IPS-20b (cell line): Measurements from ENCODE around the gene XPO6.

Experiments used
- H3K27ac ChIP-seq: one replicate; pipeline ENCODE4 v1.5.1; 2013; ENCODE audit warnings: low read length
- H3K27me3 ChIP-seq: 2 replicates; pipeline ENCODE4 v1.6.1; 2013; ENCODE audit warnings: mild to moderate bottlenecking, low read length, inconsistent platforms; ENCODE audit not compliant: insufficient read depth
- H3K36me3 ChIP-seq: 2 replicates; pipeline ENCODE4 v1.6.1; 2013; ENCODE audit warnings: low read depth, mild to moderate bottlenecking, inconsistent platforms, low read length, moderate library complexity; ENCODE audit not compliant: insufficient read depth
- H3K4me1 ChIP-seq: 2 replicates; pipeline ENCODE4 v1.6.1; 2013; ENCODE audit warnings: mild to moderate bottlenecking, control low read depth, inconsistent platforms, low read length, moderate library complexity; ENCODE audit not compliant: insufficient read depth
- H3K4me3 ChIP-seq: 2 replicates; pipeline ENCODE4 v1.5.1; 2013; ENCODE audit warnings: mild to moderate bottlenecking, low read length, inconsistent platforms
- H3K9ac ChIP-seq: 2 replicates; pipeline ENCODE4 v1.6.1; 2013; ENCODE audit warnings: low read depth, mild to moderate bottlenecking, inconsistent platforms, low read length, moderate library complexity
- H3K9me3 ChIP-seq: 2 replicates; pipeline ENCODE4 v1.6.1; 2013; ENCODE audit warnings: mild to moderate bottlenecking, low read depth, low read length, inconsistent platforms; ENCODE audit not compliant: insufficient read depth

The XPO6 gene

DNA sequence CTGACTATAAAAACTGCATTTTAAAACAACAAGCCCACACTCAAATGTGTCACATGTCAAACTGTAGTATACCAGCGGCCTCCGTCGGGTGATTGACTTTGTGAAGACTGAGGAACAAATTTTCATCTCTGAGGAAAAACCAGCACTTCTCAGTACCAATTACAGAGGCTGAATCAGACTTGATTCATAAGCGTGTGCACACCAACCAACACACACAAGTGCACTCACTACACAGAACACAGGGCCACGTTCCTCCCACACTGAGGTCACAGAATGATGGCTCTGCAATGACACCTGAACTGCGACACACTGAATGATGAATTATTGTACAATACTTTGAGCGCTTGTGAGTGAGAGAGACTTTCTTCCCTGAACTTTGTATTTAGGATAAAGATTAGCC, 29.6 kb downstream of the XPO6 start:
- Histone ChIP-seq H3K27me3 (no peaks in the 10 kb centered on the region), H3K36me3 (peaks cover 20% of the 10 kb centered on the region), H3K4me3 (no peak overlapping the region), H3K9me3 (no peaks in the 10 kb centered on the region), H3K27ac (no peak overlapping the region), H3K4me1 (peaks cover 4% of the 10 kb centered on the region; the same call in 1 of the 2 replicates), H3K9ac (no peak overlapping the region)

DNA sequence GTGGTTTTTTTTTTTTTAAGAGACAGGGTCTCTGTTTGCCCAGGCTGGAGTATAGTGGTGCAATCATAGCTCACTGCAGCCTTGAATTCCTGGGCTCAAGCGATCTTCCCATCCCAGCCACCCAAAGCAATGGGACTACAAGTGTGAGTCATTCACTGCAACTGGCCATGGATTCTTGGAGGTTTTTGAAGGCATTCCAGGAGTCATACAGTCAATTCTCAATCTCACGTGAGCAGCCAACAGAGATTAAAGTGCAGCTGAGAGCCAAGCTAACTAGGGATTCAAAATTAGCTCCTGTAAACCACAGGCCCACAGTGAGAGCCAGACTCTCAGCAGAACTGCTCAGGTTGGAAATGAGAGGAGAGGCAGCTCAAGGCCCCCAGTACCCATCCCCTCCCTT, 30.2 kb downstream of the XPO6 start:
- peaks cover 4% of the 10 kb centered on the region; the same call in 1 of the 2 replicates for H3K4me1 ChIP-seq
- 0 out of 2 replicates have a peak overlapping the region, but pooled peaks have one; percentile 25 for H3K9ac ChIP-seq
- H3K36me3 ChIP-seq, result peaks cover 24% of the 10 kb centered on the region
- H3K4me3 ChIP-seq, result no peak overlapping the region
- no peaks in the 10 kb centered on the region for H3K27me3 ChIP-seq
- no peaks in the 10 kb centered on the region for H3K9me3 ChIP-seq
- H3K27ac ChIP-seq, result no peak overlapping the region

DNA sequence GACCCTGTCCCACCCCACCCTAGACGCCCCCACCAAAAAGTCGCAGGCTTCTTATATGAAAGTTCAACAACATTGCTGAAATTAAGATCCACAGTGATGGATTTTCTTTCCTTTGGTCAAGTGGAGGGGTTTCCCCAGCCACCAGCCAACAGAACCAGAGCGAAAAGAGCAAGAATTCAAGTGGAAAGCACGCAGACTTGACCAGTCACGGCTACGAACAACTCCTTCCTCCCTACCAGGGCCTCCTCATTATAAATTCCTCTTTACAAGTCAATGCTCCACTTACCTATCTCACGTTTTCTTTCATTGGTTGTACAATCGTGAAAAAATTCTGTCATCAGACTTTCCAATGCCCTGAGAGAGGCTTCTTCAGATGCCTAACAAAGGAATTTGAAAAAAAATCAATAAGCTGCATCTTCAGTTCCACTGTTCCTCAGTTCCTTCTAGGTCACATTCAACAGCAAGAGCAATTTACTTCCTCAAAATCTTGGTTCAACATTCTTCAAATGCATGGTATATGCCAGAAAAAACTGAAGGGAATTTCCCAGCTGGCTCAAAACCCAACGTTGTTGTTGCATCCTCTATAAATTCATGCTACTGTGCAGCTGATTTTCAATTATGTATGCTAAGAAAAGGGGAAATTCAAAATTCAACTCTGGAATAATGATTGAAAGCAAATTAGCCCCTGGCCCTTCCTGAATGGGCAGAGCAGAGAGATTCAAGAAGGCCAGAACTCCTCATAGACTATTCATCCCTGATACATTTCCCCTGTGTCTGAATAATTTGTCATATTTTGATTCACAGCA, 30.9 kb downstream of the XPO6 start:
- no peaks in the 10 kb centered on the region for H3K9me3 ChIP-seq
- no peak overlapping the region for H3K27ac ChIP-seq
- no peak overlapping the region for H3K9ac ChIP-seq
- H3K36me3 ChIP-seq, result peaks cover 29% of the 10 kb centered on the region
- H3K4me3 ChIP-seq, result no peak overlapping the region
- peaks cover 4% of the 10 kb centered on the region; the same call in 1 of the 2 replicates for H3K4me1 ChIP-seq
- no peaks in the 10 kb centered on the region for H3K27me3 ChIP-seq

DNA sequence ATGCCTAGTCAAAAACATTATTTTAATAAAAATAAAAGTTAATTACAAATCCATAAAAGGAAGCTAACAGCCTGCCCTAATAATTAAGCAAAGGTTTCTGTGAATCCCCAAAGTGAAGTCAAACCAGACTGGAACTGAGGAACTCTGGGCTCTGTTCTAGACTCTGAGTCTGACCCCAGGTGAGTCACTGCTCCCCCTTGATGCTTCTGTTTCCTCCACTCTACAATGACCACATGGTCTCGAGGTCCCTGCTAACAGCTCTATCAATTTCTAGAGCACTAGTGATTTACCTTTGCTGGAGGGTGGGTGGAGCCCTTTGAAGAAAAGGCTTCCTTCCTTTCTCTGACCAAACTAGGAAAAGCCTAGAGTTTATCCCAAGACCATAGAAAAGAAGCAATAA, 32.4 kb downstream of the XPO6 start:
- Histone ChIP-seq H3K27ac (no peak overlapping the region), H3K36me3 (peaks cover 44% of the 10 kb centered on the region), H3K4me1 (peaks cover 4% of the 10 kb centered on the region; the same call in 1 of the 2 replicates), H3K4me3 (no peak overlapping the region), H3K9ac (no peak overlapping the region), H3K9me3 (no peaks in the 10 kb centered on the region), H3K27me3 (no peaks in the 10 kb centered on the region)

DNA sequence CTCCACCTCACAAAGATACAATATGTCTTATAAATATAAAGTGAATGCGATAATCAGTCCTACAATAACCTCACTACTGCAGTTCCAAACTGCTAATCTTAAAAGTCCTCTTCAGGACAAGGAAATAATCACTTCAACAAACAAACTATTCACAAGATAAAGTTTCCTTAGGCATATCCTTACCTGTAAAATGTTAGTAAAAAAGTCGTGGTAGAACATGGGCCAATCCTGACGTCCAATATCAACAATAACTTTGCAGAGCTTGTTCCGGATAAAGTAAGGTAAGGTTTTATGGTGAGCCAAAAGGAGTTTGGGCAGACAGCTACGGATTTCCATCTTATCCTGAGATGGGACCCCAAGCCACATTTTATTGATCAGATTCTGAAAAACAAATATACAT, 36.0 kb downstream of the XPO6 start:
- H3K27ac ChIP-seq, result no peak overlapping the region
- no peak overlapping the region for H3K4me3 ChIP-seq
- H3K4me1 ChIP-seq, result no peaks in the 10 kb centered on the region
- H3K27me3 ChIP-seq, result no peaks in the 10 kb centered on the region
- H3K9me3 ChIP-seq, result no peaks in the 10 kb centered on the region
- H3K9ac ChIP-seq, result no peak overlapping the region
- H3K36me3 ChIP-seq, result peaks cover 73% of the 10 kb centered on the region

DNA sequence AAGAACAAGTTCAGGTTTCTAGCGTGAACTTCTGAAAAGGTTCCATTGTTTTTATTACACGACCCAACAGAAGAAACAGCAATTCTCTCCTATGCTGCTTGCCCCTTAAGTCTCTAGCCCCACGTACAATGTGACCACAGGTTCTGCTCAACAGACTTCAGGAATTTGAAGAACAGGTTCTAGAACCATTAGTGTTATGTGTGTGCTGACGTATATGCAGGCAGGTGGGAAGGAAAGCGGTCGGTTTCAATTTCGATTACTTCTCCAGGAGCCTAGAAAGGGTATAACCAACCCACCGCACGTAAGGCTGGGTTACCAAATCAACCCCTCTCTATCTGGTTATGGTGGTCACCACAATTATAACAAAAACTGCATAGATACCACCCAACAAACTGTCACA, 39.4 kb downstream of the XPO6 start:
- Histone ChIP-seq H3K9ac (no peak overlapping the region), H3K36me3 (peaks cover 90% of the 10 kb centered on the region), H3K4me3 (no peak overlapping the region), H3K9me3 (no peaks in the 10 kb centered on the region), H3K27ac (no peak overlapping the region), H3K4me1 (no peaks in the 10 kb centered on the region), H3K27me3 (no peaks in the 10 kb centered on the region)

DNA sequence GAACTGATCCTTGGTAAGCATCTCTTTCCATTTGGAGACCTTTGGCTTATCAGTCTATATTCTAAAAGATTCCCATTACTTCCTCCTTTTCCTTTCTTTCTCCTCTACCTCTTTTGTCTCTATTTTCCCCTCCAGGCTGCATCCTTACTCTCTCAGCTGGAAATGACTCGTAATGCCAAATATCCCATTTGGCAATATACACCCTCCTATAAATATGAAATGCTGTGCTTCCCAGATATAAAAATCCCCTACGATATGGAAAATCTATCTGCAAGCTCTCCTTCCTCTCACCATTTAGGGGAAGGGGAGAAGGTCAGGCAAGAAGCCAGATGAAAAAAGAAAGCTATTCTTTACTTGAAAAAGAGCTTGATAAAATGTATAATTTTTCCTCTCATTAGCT, 39.9 kb downstream of the XPO6 start:
- Histone ChIP-seq H3K9ac (no peak overlapping the region), H3K27me3 (no peaks in the 10 kb centered on the region), H3K4me1 (no peaks in the 10 kb centered on the region), H3K27ac (no peak overlapping the region), H3K36me3 (peaks cover 90% of the 10 kb centered on the region), H3K4me3 (no peak overlapping the region), H3K9me3 (no peaks in the 10 kb centered on the region)

DNA sequence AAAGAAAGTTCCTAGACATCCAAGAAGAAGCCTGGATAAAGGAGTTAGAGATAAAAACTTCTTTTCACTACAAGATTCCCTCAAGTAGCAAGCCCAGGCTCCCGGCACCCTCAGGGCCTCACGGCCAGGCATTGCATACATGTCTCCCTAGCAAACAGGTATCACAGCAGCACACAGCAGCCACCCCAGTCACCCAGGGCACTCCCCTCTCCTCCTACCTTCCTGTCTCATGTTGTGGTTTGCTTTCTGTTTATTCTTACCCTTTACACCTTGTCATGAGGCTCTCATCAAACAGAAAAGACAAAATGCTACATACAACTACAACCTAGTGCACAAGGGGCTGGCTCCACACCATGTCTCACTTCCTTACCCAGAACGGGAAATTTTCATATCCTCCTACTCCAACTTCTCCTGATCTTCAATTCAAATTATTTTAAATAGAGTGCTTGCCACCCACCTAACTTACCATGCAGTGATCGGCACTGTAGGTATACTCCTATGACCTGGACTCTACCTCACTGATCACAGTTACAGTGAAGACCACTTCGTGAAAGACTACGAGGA, 42.7 kb downstream of the XPO6 start:
- Histone ChIP-seq H3K9ac (no peak overlapping the region), H3K4me3 (no peak overlapping the region), H3K4me1 (no peaks in the 10 kb centered on the region)

DNA sequence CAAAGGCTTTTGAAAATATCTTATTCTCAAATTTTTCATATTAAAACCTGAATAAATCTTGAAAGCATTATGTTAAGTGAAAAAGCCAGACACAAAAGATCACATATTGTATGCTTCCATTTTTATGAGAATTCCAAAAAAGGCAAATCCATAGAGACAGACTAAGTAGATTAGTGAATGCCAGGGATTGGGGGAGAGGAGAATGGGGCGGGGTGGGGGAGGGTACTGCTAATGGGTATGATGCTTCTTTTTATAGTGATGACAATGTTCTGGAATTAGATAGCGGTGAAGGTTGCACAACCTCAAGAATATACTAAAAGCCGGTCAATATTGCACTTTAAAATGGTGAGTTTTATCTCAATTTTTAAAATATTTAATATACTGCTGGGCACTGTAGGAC, 44.0 kb downstream of the XPO6 start:
- H3K4me3 ChIP-seq, result no peak overlapping the region
- H3K27ac ChIP-seq, result no peak overlapping the region
- H3K4me1 ChIP-seq, result no peaks in the 10 kb centered on the region
- H3K36me3 ChIP-seq, result peaks cover 86% of the 10 kb centered on the region
- no peaks in the 10 kb centered on the region for H3K27me3 ChIP-seq
- no peaks in the 10 kb centered on the region for H3K9me3 ChIP-seq
- H3K9ac ChIP-seq, result no peak overlapping the region

More for the DNA sequence above, 42.7 kb downstream of the XPO6 start:
- Histone ChIP-seq H3K27ac (no peak overlapping the region), H3K9me3 (no peaks in the 10 kb centered on the region), H3K27me3 (no peaks in the 10 kb centered on the region), H3K36me3 (peaks cover 94% of the 10 kb centered on the region)

DNA sequence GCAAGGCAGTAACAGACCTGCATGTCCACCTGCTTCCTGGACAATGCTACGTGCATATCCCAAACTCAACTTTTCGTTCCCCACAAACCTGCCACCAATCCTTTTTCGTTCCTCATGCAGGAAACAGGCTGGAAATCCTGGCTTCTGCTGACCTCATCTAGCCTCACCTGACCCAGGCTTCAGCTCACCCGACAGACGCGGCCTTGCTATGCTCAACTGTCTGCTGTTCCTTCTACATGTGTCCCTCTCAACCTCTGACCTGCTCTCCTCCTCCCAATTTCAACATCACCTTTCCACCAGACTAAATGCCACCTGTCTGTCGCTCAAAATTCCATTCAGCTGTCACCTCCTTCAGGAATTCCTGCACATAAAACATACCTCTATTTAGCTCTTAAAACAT, 44.5 kb downstream of the XPO6 start:
- H3K4me3 ChIP-seq, result no peak overlapping the region
- no peaks in the 10 kb centered on the region for H3K9me3 ChIP-seq
- peaks cover 83% of the 10 kb centered on the region for H3K36me3 ChIP-seq
- no peaks in the 10 kb centered on the region for H3K27me3 ChIP-seq
- H3K27ac ChIP-seq, result no peak overlapping the region
- no peaks in the 10 kb centered on the region for H3K4me1 ChIP-seq
- no peak overlapping the region for H3K9ac ChIP-seq

DNA sequence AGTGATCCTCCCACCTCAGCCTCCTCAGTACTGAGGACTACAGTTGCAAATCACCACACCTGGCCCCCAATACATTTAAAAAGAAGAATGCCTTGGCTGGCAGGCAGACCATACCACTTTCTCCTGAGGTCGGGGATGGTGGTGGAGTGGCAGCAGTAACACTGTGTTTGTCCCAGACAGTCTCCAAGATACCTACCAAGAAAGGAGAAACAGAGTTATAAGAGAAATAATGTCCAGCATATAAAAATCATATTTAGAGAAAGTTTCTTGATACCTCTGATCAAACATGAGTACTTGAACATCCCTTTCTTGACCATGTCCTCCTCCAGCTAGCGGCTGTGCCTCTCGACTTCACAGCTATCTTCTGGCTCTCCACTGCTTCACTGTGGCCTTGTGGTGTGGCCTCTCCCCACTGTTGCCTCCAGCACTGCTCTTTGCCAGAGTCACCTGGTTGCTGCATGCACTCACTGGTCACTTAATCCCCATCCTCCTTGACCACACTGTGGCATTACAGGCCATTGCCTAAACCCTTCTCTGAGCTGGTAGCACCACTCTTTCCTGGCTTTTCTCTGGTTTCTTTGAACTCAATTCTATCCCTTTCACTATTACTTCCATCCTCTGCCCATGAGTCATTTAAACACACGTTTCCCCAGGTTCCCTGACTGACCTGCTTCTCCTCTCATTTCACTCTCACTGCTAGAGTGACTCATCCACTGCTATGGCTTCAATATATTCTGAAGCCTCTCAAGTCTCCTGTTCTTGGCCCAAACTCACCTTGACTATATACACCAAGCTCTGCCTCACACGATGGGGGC, 45.2 kb downstream of the XPO6 start:
- no peak overlapping the region for H3K9ac ChIP-seq
- H3K27me3 ChIP-seq, result no peaks in the 10 kb centered on the region
- no peaks in the 10 kb centered on the region for H3K9me3 ChIP-seq
- no peaks in the 10 kb centered on the region for H3K4me1 ChIP-seq
- H3K27ac ChIP-seq, result no peak overlapping the region
- H3K36me3 ChIP-seq, result peaks cover 81% of the 10 kb centered on the region
- H3K4me3 ChIP-seq, result no peak overlapping the region
